Effector CD8-positive, alpha-beta T cell (primary cell): ENCODE data around the gene BRD3.
A peak's percentile ranks its signal among the peaks of the same experiment; 100 is the strongest.

Source experiments
- DNase-seq: peaks from one replicate; lab custom pipeline; 2025; lab: John Stamatoyannopoulos, UW

The BRD3 gene

GRCh38 chr9:134039386-134040175 lies 28.2 kb downstream of the BRD3 start:
- DNase-seq: no peak

- no peak for DNase-seq
Observed at GRCh38 chr9:134037641-134038040, 30.2 kb downstream of the BRD3 start.

GRCh38 chr9:134036130-134036529 lies 31.7 kb downstream of the BRD3 start:
- no peak for DNase-seq

- DNase-seq: no peak
Observed at GRCh38 chr9:134035041-134036039, 32.5 kb downstream of the BRD3 start.

DNA sequence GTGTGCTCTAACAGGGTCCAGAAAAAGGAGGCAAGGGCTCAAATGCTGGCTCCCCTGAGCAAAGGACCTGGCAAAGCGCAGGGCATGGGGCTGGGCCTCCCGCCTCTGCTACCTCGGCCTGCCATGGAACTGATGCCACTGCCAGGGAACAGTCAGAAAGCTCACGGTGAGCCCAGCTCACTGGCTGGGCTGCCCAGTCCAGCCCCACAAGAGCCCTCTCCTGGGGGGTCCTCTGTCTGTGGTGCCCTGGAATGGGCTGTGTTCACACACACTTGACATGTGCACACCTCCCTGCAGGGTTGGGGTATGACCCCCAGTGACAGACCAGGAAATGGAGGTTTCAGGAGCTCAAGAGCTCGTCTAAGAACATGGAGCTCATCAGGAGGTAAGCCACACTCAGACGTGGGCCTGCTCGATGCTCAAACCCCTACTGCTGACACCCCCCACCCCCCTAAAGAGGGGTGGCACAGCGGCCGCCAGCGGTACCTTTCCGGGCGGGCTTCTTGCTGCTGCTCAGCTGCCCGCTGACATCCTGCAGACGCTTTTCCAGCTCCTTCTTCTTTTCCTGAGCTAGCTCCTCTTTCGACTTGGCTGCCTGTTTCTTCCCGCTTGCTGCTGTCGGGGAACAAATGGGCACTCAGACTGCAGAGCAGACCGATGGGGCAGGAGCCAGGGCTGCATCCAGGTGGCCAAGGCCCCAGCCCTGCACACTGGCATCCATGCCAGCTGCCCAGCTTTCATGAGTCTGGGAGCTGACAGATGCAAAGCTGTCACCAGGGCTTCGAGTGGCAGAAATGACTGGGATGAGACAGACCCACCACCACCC lies 33.4 kb downstream of the BRD3 start:
- no peak for DNase-seq

DNA sequence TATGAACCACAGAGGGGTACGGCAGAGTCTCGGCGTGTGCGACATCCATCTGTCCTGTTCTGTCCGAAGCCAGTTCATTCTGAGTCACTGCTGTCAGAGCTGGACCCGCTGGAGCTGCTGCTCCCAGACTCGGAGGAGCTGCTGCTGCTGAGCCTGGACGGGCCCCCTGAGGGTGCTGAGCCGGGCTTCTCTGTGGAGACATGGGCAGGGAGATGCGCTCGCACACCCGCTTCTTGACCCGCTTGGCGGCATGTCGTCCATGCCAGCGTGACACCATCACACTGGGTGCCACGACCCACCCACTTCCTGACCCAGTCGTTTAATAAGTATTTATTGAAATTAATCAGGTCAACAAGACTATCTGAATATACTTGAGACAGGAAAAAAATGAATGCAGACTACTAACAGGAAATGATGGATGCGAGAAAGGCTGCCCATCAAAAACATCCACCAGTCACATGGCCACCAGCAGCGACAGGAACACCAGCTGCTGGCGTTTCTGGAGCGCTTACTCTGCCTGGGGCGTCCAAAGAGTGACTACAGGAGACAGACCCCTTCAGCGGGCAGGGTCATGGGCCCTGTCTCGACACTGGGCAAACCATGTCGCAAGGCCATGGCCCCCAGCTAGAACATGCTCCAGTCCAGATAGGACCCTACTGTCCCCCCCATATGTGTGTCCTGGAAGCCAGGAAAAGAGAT lies 34.2 kb downstream of the BRD3 start:
- DNase-seq: no peak

DNA sequence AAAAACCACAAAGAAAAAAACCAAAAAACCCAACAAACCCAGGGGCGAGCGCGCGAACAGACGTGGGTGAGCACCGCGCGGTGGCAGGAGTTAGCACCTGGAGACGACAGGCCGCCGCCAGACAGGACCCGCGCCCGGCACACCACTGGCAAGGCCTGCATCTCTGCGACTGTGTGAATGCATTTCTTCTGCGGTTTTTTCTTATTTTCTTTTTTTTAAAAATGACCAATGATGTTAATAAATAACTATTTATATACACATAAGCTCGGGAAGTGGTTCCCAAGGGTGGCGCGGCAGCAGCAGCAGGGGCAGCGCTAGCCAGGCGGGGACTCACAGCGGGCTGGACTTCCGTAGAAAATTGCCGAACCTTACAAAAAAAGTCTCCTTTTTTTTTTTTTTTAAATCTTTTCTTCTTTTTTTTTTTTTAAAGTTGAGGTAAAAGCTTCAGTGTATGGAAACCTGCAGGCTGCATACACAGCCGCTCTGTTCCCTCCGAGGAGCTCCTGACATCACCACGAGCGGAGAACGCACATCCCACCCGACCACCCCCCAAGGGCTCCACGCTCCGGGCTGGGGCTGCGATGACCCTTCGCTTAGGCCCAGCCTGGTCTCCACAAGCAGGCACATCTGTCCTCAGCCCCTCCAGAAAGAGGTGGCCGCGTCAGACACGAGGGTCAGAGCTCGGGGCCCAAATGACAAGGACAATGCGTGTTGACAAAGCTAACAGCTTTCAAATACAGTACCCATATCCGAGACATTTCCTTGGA lies 35.2 kb downstream of the BRD3 start:
- DNase-seq: no peak

DNA sequence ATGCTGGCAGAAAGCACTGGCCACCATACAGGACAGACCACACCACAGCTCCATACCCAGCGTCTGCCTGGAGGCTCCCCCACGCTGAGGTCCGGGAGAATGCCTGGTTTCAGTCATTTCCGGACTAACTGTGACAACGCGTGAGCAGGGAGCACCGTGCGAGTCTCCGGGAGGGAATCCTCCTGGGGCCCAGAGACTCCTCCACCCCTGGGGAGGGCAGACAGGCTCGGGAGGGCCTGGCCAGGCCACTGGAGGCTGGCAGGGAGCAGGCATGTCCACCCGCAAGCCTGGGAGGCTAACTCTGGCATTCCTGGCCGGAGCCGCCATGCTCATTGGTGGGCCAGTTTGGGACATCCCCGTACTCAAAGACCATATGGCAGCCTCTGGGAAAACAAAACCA lies 36.0 kb downstream of the BRD3 start:
- no peak for DNase-seq

GRCh38 chr9:134030821-134031470 lies 36.9 kb downstream of the BRD3 start:
- DNase-seq: no peak

- no peak for DNase-seq
Observed at GRCh38 chr9:134029248-134030226, 38.3 kb downstream of the BRD3 start.

DNA sequence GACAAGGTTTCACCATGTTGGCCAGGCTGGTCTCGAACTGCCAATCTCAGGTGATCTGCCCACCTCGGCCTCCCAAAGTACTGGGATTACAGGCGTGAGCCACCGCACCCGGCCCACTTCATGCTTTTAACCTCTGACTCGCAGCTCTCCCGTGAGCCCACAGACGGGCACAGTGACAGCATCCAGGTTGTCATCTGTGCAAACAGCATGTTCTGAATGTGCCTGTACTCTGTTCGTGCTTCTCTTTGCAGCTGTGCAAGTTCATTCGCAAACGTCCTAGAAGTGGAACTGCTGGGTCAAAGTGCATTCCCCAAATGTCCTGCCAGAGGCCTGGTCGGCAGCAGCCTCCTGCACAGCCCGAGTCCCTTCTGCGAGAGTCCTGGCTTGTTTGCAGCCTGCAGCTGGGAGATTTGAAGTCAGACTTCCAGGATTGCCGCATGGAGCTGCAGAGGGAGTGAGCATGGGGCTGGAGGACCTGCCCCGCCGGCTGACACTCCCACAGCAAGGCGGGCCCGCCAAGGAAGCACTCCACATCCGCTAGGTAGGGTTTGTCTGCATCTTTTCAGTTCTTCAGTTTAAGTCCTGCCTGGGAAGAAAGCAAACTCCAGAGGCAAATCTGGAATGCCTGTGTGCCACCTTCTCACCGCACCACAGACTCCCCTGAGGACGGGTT lies 39.1 kb downstream of the BRD3 start:
- DNase-seq: no peak

GRCh38 chr9:134028076-134028475 lies 39.8 kb downstream of the BRD3 start:
- DNase-seq: no peak

DNA sequence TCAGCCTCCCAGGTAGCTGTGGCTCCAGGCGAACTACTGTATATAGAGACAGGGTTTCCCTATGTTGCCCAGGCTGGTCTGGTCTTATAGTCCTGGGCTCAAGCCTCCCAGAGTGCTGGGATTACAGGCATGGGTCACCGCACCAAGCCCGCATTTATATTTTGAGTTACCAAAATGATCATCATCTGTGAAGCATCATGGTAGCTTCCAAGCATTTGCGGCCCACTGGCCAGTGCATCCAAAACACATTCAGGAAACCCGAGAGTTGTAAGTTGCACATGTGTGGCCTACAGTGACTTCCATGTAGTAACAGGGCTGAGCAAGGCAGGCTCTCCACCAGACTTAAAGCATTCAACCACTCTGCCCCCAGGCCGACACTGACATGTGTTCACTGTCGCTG lies 40.3 kb downstream of the BRD3 start:
- no peak for DNase-seq

- DNase-seq: no peak
Observed at GRCh38 chr9:134026981-134027380, 40.8 kb downstream of the BRD3 start.

DNA sequence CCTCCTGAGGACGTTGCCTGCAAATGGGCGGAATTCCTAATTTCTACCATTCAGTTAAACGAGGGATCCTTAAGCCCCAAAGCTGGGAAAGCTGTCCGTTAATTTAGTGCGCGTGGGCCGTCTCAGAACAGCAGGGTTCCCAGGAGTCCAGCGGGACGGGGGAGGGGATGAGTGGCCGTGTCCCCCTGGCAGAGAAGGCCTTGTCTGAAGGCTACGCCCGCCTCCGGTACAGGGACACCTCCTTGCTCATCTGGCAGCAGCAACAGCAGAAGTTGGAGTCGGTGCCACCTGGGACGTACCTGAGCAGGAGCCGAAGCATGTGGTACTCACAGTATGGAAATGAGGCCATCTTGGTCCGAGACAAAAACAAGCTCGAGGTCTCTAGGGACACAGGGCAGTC lies 41.2 kb downstream of the BRD3 start:
- DNase-seq: no peak

- peak; percentile 24 for DNase-seq
Observed at GRCh38 chr9:134025606-134026541, 42.0 kb downstream of the BRD3 start.
